NCI-H1105 treated with DMSO at 0.1 percent for 48 hours (cell line): ENCODE measurements around the gene ARHGAP6.
"Not testable (repeated sequence)": the region's sequence is repeated elsewhere in the genome, so short reads cannot be mapped to it uniquely, and the experiment has no call there.

Experiments used
- DNase-seq: peaks from one replicate; lab custom pipeline; 2025; lab: John Stamatoyannopoulos, UW

Gene ARHGAP6

GRCh38 chrX:11171956-11172355, 493.8 kb downstream of the ARHGAP6 start:
- no peak for DNase-seq

- DNase-seq, result no peak
These were observed 501.3 kb downstream of the ARHGAP6 start for GRCh38 chrX:11164433-11164832.

- DNase-seq, result no peak
These were observed 506.6 kb downstream of the ARHGAP6 start for GRCh38 chrX:11159149-11159548.

- peak; percentile 52 for DNase-seq
These were observed 513.7 kb downstream of the ARHGAP6 start for GRCh38 chrX:11151799-11152559.

- no peak for DNase-seq
These were observed 517.3 kb downstream of the ARHGAP6 start for GRCh38 chrX:11148401-11148800.

GRCh38 chrX:11146411-11146810, 519.3 kb downstream of the ARHGAP6 start:
- DNase-seq, result no peak

- peak; percentile 62 for DNase-seq
These were observed 521.6 kb downstream of the ARHGAP6 start for GRCh38 chrX:11143931-11144678.

- DNase-seq, result no peak
These were observed 527.0 kb downstream of the ARHGAP6 start for GRCh38 chrX:11138498-11139390.

- DNase-seq, result peak; percentile 1
These were observed 528.1 kb downstream of the ARHGAP6 start for GRCh38 chrX:11137543-11138139.

- DNase-seq, result no peak
These were observed 530.0 kb downstream of the ARHGAP6 start for GRCh38 chrX:11135564-11136185.

- no peak for DNase-seq
These were observed 534.6 kb downstream of the ARHGAP6 start for GRCh38 chrX:11131146-11131545.

- no peak for DNase-seq
These were observed 535.6 kb downstream of the ARHGAP6 start for GRCh38 chrX:11130136-11130535.

GRCh38 chrX:11129534-11130105, 536.1 kb downstream of the ARHGAP6 start:
- no peak for DNase-seq

GRCh38 chrX:11125060-11125459, 540.7 kb downstream of the ARHGAP6 start:
- no peak for DNase-seq

GRCh38 chrX:11124112-11124511, 541.6 kb downstream of the ARHGAP6 start:
- DNase-seq, result no peak

- DNase-seq, result not testable (repeated sequence)
These were observed 542.6 kb downstream of the ARHGAP6 start for GRCh38 chrX:11123087-11123486.

- DNase-seq, result no peak
These were observed 546.3 kb downstream of the ARHGAP6 start for GRCh38 chrX:11119313-11119943.

- no peak for DNase-seq
These were observed 548.0 kb downstream of the ARHGAP6 start for GRCh38 chrX:11117745-11118144.

- no peak for DNase-seq
These were observed 552.0 kb downstream of the ARHGAP6 start for GRCh38 chrX:11113731-11114130.

- DNase-seq, result no peak
These were observed 553.8 kb downstream of the ARHGAP6 start for GRCh38 chrX:11111947-11112346.
